Suprapubic skin (tissue), 3 donors: ENCODE data around the gene DAAM2.

ENCODE experiments used
- CTCF ChIP-seq, 2 donors: fragments of 200-600 bp in 1 of 2; fragments of 450-650 bp in 1 of 2; sonication (generic) in 1 of 2; IDR thresholded peaks; one replicate each; pipeline ENCODE4 v1.5.1; 2016 to 2019; ENCODE audit warnings: antibody characterized with exemption in 2 of 2, mild to moderate bottlenecking in 1 of 2, moderate library complexity in 1 of 2
- EP300 ChIP-seq: sonication (generic); formaldehyde crosslinking; IDR thresholded peaks from one replicate; pipeline ENCODE4 v1.6.1; 2017; ENCODE audit warnings: antibody characterized with exemption
- POLR2A ChIP-seq, 2 donors: fragments of 450-650 bp; IDR thresholded peaks; one replicate each; pipeline ENCODE4 v1.6.1; 2017; ENCODE audit warnings: antibody characterized with exemption in 2 of 2, mild to moderate bottlenecking in 2 of 2, moderate library complexity in 2 of 2

GRCh38 chr6:39865011-39865888 is 73.1 kb downstream of the DAAM2 start:
- peak in 1 of 2 donors; percentile 67 for TF ChIP-seq CTCF (IDR thresholded peaks at IDR 0.05)
- TF ChIP-seq POLR2A (IDR thresholded peaks at IDR 0.05), result no peak
- no peak for TF ChIP-seq EP300
